HG02852 (cell line): ENCODE results near the gene RFLNA.

ENCODE experiments used
- ATAC-seq: cut with Tn5 transposase; IDR thresholded peaks from one replicate; pipeline ENCODE4 v1.9.1; 2021; ENCODE audit warnings: mild to moderate bottlenecking, moderate library complexity; ENCODE audit not compliant: unreplicated experiment

RFLNA gene

GRCh38 chr12:124354400-124354799 is 59.5 kb downstream of the RFLNA start:
- no peak for ATAC-seq

GRCh38 chr12:124356221-124356620 is 61.3 kb downstream of the RFLNA start:
- no peak for ATAC-seq

- no peak for ATAC-seq
Observed at GRCh38 chr12:124357616-124358015, 62.7 kb downstream of the RFLNA start.

- ATAC-seq: no peak
Observed at GRCh38 chr12:124358572-124358971, 63.7 kb downstream of the RFLNA start.

GRCh38 chr12:124359671-124360581 is 65.0 kb downstream of the RFLNA start:
- ATAC-seq: no peak

- no peak for ATAC-seq
Observed at GRCh38 chr12:124361074-124361970, 66.4 kb downstream of the RFLNA start.

GRCh38 chr12:124361996-124362395 is 67.1 kb downstream of the RFLNA start:
- ATAC-seq: no peak

- ATAC-seq: no peak
Observed at GRCh38 chr12:124363353-124363965, 68.6 kb downstream of the RFLNA start.

- no peak for ATAC-seq
Observed at GRCh38 chr12:124364543-124364942, 69.7 kb downstream of the RFLNA start.
